ENCODE measurements around the gene PTPRD.

- TF ChIP-seq, protein P1, sequence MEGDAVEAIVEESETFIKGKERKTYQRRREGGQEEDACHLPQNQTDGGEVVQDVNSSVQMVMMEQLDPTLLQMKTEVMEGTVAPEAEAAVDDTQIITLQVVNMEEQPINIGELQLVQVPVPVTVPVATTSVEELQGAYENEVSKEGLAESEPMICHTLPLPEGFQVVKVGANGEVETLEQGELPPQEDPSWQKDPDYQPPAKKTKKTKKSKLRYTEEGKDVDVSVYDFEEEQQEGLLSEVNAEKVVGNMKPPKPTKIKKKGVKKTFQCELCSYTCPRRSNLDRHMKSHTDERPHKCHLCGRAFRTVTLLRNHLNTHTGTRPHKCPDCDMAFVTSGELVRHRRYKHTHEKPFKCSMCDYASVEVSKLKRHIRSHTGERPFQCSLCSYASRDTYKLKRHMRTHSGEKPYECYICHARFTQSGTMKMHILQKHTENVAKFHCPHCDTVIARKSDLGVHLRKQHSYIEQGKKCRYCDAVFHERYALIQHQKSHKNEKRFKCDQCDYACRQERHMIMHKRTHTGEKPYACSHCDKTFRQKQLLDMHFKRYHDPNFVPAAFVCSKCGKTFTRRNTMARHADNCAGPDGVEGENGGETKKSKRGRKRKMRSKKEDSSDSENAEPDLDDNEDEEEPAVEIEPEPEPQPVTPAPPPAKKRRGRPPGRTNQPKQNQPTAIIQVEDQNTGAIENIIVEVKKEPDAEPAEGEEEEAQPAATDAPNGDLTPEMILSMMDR (IDR thresholded peaks at IDR 0.05; ENCODE audit: insufficient read depth, low read length, poor library complexity, severe bottlenecking), result no peak
- TF ChIP-seq EZH2phosphoT487 (conservative IDR thresholded peaks at IDR 0.05; ENCODE audit: low read length), result no peak
Observed at GRCh38 chr9:8804613-8805012, 1808.2 kb downstream of the PTPRD start.
